GM12875 (cell line): ENCODE measurements around the gene SH3BGRL.

Experiments used
- H3K4me3 ChIP-seq: one replicate; pipeline ENCODE4 v1.5.1; 2011; ENCODE audit warnings: low read depth, low read length, control low read depth
- TF ChIP-seq, protein P1 (sequence below): IDR thresholded peaks from 2 replicates; pipeline ENCODE4 v1.5.1; 2011; ENCODE audit warnings: low read depth, mild to moderate bottlenecking, control low read depth, inconsistent platforms, low read length, moderate library complexity, borderline replicate concordance; ENCODE audit not compliant: insufficient read depth

Gene SH3BGRL

DNA sequence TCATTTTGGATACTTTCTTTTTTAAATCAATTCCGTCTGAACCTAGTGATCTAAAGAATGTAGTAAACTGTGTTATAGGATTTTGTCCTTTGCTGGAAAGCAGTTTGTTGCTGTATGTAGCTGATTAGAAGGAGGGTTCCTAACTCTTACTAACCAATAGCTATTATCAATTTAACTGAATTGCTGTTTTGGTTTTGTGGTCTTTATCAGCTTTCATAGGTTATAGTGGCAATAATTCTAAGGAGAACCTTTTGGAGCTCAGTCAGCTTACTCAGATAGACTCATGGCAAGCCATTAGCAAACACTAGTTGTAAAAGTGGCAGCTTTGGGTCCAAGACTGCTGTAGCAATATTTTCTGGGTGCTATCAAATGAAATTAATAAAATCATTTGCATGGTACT lies 29.6 kb downstream of the SH3BGRL start:
- H3K4me3 ChIP-seq = no peak overlapping the region
- TF ChIP-seq, protein P1, sequence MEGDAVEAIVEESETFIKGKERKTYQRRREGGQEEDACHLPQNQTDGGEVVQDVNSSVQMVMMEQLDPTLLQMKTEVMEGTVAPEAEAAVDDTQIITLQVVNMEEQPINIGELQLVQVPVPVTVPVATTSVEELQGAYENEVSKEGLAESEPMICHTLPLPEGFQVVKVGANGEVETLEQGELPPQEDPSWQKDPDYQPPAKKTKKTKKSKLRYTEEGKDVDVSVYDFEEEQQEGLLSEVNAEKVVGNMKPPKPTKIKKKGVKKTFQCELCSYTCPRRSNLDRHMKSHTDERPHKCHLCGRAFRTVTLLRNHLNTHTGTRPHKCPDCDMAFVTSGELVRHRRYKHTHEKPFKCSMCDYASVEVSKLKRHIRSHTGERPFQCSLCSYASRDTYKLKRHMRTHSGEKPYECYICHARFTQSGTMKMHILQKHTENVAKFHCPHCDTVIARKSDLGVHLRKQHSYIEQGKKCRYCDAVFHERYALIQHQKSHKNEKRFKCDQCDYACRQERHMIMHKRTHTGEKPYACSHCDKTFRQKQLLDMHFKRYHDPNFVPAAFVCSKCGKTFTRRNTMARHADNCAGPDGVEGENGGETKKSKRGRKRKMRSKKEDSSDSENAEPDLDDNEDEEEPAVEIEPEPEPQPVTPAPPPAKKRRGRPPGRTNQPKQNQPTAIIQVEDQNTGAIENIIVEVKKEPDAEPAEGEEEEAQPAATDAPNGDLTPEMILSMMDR = no peak

DNA sequence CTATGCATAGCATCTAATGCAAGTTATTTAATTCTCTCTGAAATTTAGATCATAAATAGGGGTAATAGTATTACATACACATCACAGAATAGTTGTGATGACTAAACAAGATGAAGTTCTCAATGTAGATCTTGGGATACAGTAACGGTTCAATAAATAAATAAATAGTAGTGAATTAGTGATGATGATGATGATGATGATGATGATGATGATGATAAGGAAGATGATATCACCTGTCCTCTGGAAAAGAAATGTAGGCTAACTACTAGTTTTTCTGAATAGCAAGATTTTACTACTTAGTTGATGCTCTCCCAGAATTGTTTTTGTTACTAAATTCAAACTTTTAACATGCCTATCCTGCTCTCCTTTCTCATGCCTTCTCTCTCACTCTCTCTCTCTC lies 30.3 kb downstream of the SH3BGRL start:
- TF ChIP-seq, protein P1 = no peak
- no peak overlapping the region for H3K4me3 ChIP-seq

DNA sequence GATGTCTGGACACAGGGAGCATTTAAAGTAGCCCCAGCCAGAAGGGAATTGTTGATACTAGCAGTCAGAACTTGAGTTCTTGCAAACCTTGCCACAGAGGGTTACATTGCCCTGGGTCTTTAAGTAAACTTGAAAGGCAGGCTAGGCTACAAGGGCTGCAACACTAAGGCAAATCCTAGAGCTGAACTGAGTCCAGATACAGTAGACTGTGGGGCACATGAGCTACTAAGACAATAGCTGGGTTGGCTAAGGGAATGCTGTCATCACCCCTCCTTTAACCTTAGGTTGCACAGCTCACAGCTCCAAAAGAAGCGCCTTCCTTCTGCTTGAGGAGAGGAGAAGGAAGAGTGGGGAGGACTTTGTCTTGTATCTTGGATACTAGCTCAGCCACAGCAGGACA lies 35.6 kb downstream of the SH3BGRL start:
- TF ChIP-seq, protein P1 = no peak
- H3K4me3 ChIP-seq = no peak overlapping the region

DNA sequence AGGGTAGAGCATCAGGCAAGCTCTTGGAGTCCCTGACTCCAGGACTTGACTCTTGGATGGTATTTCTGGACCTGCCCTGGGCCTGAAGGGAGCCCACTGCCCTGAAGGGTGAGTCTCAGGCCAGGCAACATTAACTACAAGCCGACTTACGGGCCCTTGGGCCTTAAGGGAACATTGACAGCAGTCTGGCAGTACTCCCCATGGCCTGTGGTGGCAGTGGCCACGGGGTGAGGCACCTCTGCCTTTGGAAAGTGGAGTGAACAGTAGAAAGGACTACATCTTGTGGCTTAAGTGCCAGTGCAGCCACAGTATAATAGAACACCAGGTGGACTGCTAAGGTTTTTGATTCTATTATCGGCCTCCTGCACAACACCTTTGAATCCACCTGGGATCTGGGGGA lies 36.3 kb downstream of the SH3BGRL start:
- no peak overlapping the region for H3K4me3 ChIP-seq
- TF ChIP-seq, protein P1 = 0 out of 2 replicates have a peak, but pooled peaks have one; percentile 6

DNA sequence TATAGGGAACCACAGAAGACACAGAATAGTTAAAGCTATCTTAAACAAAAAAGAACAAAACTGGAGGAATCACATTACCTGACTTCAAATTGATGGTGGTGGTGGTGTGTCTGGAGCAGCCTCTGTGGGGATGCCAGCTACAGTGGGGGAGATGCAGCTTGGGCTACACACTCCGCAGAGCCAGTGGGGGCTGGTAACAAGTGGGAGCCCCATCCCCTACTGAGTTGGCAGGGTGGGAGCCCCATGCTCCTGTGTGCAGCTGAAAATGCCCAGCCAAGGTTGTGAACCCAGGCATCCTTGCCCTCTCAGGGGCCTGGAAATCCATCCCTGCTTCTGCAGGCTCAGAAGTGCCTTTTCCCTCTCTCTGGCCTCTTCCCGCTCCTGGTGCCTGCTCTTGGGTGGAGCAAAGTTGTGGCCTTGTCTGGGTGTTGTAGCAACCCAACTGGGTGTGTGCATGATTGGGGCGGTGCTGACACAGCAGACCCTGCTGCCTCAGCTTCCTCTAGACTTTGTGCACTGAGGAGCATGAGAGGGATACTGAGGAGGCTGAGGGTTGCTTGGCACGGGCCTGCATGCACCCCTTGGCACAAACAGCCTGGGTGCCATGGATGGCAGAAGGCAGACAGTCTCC lies 38.9 kb downstream of the SH3BGRL start:
- H3K4me3 ChIP-seq = no peak overlapping the region
- TF ChIP-seq, protein P1 = no peak

DNA sequence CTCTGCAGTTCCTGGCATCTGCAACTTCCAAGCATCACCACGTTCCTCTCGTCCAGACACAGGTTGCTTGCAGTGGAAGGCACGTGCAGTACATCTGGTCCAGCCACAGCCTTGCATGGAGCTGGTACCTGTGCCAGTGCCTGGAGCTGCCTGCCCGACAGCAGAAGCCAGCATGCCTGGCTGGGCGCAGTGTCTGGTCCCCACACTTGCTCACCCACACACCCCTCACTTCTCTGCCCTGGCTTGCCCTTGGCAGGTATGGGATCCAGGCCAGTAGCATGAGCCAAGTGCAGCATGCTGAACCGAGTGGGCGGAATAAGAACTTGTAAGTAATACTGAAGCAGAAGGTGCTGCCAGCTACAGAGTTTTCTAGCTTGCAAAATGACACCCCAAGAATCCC lies 39.9 kb downstream of the SH3BGRL start:
- TF ChIP-seq, protein P1 = no peak
- no peak overlapping the region for H3K4me3 ChIP-seq

DNA sequence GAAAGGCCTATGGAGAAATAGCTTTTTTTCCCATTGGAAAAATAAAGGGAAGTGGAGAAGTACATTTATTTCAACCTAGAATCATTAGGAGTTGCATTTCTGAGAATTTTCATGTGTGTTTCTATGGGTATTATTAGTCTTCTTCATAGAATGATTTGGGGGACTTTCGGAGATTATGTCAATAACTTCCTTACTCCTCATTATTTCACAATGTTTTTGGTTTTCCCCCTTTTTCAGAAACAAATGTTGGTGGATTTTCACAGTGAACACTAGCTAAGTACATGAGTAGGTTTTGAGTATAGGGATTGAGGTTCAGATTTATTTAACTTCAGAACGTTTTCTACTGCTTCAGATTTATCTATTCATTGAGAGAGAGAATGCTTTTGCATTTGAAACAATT lies 54.0 kb downstream of the SH3BGRL start:
- TF ChIP-seq, protein P1 = no peak
- no peak overlapping the region for H3K4me3 ChIP-seq
